Ovary (tissue), 3 donors: ENCODE results near the gene TM7SF3.

Source experiments
- POLR2A ChIP-seq: fragments of 450-650 bp; IDR thresholded peaks from one replicate; pipeline ENCODE4 v1.6.1; 2017; ENCODE audit warnings: antibody characterized with exemption, mild to moderate bottlenecking, moderate library complexity
- TF ChIP-seq, protein P1 (sequence below), 3 donors: fragments of 450-650 bp in 2 of 3; fragments of 200-600 bp in 1 of 3; IDR thresholded peaks; one replicate each; pipeline versions ENCODE4 v1.5.1 to v1.8.0; 2016 to 2022; ENCODE audit warnings: antibody characterized with exemption in 3 of 3, mild to moderate bottlenecking in 1 of 3
- donor health status: DM: no; HTN: no; CAD: no.

DNA sequence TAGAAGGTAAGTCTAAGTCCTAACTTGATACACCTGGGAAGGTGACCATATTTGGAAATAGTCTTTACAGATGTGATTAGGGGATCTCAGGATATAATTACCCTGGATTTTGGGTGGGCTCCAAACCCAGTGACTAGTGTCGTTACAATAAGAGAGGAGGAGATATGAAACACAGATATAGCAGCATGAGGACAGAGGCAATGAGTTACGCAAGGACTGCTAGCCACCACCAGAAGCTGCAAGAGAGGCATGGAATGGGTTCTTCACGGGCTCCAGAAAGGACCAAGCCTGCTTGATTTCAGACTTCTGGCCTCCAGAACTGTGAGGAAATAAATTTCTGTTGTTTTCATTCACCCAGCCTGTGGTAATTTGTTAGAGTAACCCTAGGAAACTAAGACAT, 47.3 kb downstream of the TM7SF3 start:
- TF ChIP-seq, protein P1, sequence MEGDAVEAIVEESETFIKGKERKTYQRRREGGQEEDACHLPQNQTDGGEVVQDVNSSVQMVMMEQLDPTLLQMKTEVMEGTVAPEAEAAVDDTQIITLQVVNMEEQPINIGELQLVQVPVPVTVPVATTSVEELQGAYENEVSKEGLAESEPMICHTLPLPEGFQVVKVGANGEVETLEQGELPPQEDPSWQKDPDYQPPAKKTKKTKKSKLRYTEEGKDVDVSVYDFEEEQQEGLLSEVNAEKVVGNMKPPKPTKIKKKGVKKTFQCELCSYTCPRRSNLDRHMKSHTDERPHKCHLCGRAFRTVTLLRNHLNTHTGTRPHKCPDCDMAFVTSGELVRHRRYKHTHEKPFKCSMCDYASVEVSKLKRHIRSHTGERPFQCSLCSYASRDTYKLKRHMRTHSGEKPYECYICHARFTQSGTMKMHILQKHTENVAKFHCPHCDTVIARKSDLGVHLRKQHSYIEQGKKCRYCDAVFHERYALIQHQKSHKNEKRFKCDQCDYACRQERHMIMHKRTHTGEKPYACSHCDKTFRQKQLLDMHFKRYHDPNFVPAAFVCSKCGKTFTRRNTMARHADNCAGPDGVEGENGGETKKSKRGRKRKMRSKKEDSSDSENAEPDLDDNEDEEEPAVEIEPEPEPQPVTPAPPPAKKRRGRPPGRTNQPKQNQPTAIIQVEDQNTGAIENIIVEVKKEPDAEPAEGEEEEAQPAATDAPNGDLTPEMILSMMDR (IDR thresholded peaks at IDR 0.05): no peak
- TF ChIP-seq POLR2A: no peak
